Left ventricle myocardium inferior (tissue), 1 donor: ENCODE results near the gene SEC14L1. TPM values are rescaled to one million over a fixed set of nuclear protein-coding genes. Genes with fewer than 3 reads are reported as not detected.
"Not testable (repeated sequence)": the region's sequence is repeated elsewhere in the genome, so short reads cannot be mapped to it uniquely, and the experiment has no call there.

Experiments
- DNase-seq: peaks from one replicate; pipeline ENCODE4 v3.0.0-alpha.2; 2020
- H3K27ac ChIP-seq: fragments of 200-600 bp; replicated peaks from 2 replicates; pipeline ENCODE4 v1.8.0; 2021
- H3K27me3 ChIP-seq: fragments of 200-600 bp; 2 replicates; pipeline ENCODE4 v1.8.0; 2021; ENCODE audit warnings: low read depth
- H3K36me3 ChIP-seq: fragments of 200-600 bp; 2 replicates; pipeline ENCODE4 v1.8.0; 2021
- H3K4me1 ChIP-seq: fragments of 200-600 bp; 2 replicates; pipeline ENCODE4 v1.8.0; 2021
- H3K4me3 ChIP-seq: fragments of 200-600 bp; 2 replicates; pipeline ENCODE4 v1.8.0; 2021; ENCODE audit warnings: mild to moderate bottlenecking, moderate library complexity
- H3K9me3 ChIP-seq: fragments of 200-600 bp; replicated peaks from 2 replicates; pipeline ENCODE4 v1.8.0; 2021
- CTCF ChIP-seq: fragments of 200-600 bp; IDR thresholded peaks from 2 replicates; pipeline ENCODE4 v1.8.0; 2021; ENCODE audit warnings: antibody characterized with exemption, mild to moderate bottlenecking, borderline replicate concordance
- intact Hi-C: fragments of 100-400 bp; cut with micrococcal nuclease; formaldehyde crosslinking; loops from one replicate; pipeline ENCODE4 v1.11.0; 2022
- total RNA-seq: library from RNA; stranded (reverse); fragmentation: NEBNext Ultra II Directional; extraction: Animal tissue kit (Norgen Biotek cat#: 25700); gene quantifications from one replicate; pipeline ENCODE4 v1.2.1, GENCODE V29; 2021
- donor health status: DM: no; HTN: yes; CAD: no; lungs with severe emphysema.

SEC14L1 gene
- total RNA-seq, 1 donor from 2014 or later, result 55.5 TPM

GRCh38 chr17:77254951-77255825 lies 114.4 kb downstream of the SEC14L1 start:
- no peak for TF ChIP-seq CTCF
- H3K27ac ChIP-seq, result no peak overlapping the region

GRCh38 chr17:77255970-77256369 lies 115.2 kb downstream of the SEC14L1 start:
- H3K36me3 ChIP-seq, DNase-seq, H3K9me3 ChIP-seq, H3K27ac ChIP-seq, H3K4me1 ChIP-seq, intact Hi-C loops, H3K4me3 ChIP-seq: not testable (repeated sequence)
- peaks cover 56% of the 10 kb centered on the region for H3K27me3 ChIP-seq

More at GRCh38 chr17:77254951-77255825, 114.4 kb downstream of the SEC14L1 start:
- Histone ChIP-seq H3K36me3 (no peaks in the 10 kb centered on the region), H3K4me1 (no peaks in the 10 kb centered on the region), H3K27me3 (peaks cover 56% of the 10 kb centered on the region), H3K9me3 (no peaks in the 10 kb centered on the region), H3K4me3 (no peak overlapping the region)
- intact Hi-C loops, result no loop called here
- DNase-seq, result no peak

GRCh38 chr17:77256710-77257109 lies 115.9 kb downstream of the SEC14L1 start:
- H3K36me3 ChIP-seq, result no peaks in the 10 kb centered on the region
- H3K4me1 ChIP-seq, result no peaks in the 10 kb centered on the region
- H3K27ac ChIP-seq, result no peak overlapping the region
- no peak overlapping the region for H3K4me3 ChIP-seq
- intact Hi-C loops, result no loop called here
- DNase-seq, result no peak
- TF ChIP-seq CTCF, result no peak
- peaks cover 56% of the 10 kb centered on the region for H3K27me3 ChIP-seq
- no peaks in the 10 kb centered on the region for H3K9me3 ChIP-seq

- intact Hi-C loops, result no loop called here
- no peak for TF ChIP-seq CTCF
- DNase-seq, result no peak
Measured at GRCh38 chr17:77257169-77257568, 116.4 kb downstream of the SEC14L1 start.

GRCh38 chr17:77257596-77258458 lies 117.1 kb downstream of the SEC14L1 start:
- intact Hi-C loops, result no loop called here
- Histone ChIP-seq H3K9me3 (no peaks in the 10 kb centered on the region), H3K4me1 (no peaks in the 10 kb centered on the region), H3K27me3 (peaks cover 56% of the 10 kb centered on the region), H3K27ac (no peak overlapping the region), H3K36me3 (no peaks in the 10 kb centered on the region), H3K4me3 (no peak overlapping the region)
- TF ChIP-seq CTCF, result no peak
- no peak for DNase-seq

More at GRCh38 chr17:77257169-77257568, 116.4 kb downstream of the SEC14L1 start:
- Histone ChIP-seq H3K27ac (no peak overlapping the region), H3K36me3 (no peaks in the 10 kb centered on the region), H3K9me3 (no peaks in the 10 kb centered on the region), H3K4me1 (no peaks in the 10 kb centered on the region), H3K27me3 (peaks cover 56% of the 10 kb centered on the region), H3K4me3 (no peak overlapping the region)

- DNase-seq, result no peak
- no peaks in the 10 kb centered on the region for H3K36me3 ChIP-seq
- no peak for TF ChIP-seq CTCF
- H3K27ac ChIP-seq, result no peak overlapping the region
- no peak overlapping the region for H3K4me3 ChIP-seq
- peaks cover 52% of the 10 kb centered on the region for H3K27me3 ChIP-seq
- intact Hi-C loops, result no loop called here
- no peaks in the 10 kb centered on the region for H3K4me1 ChIP-seq
- no peaks in the 10 kb centered on the region for H3K9me3 ChIP-seq
Measured at GRCh38 chr17:77258638-77259037, 117.9 kb downstream of the SEC14L1 start.
